Erythroblast (primary cell): ENCODE measurements around the gene PDPN.

Experiments
- GATA1 ChIP-seq: IDR thresholded peaks from 2 replicates; pipeline ENCODE4 v1.6.1; 2011; ENCODE audit warnings: low read depth, mild to moderate bottlenecking, control low read depth, low read length, moderate library complexity
- POLR2A ChIP-seq: IDR thresholded peaks from 2 replicates; pipeline ENCODE4 v1.6.1; 2011; ENCODE audit warnings: mild to moderate bottlenecking, low read length

GRCh38 chr1:13595411-13595810, 11.8 kb downstream of the PDPN start:
- no peak for TF ChIP-seq POLR2A
- no peak for TF ChIP-seq GATA1
